Endothelial cell of umbilical vein (primary cell): ENCODE results near the gene CGB3.
"Not testable (repeated sequence)": the region's sequence is repeated elsewhere in the genome, so short reads cannot be mapped to it uniquely, and the experiment has no call there.

ENCODE experiments used
- EZH2 ChIP-seq: IDR thresholded peaks from 2 replicates; pipeline ENCODE4 v1.6.1; 2012; ENCODE audit warnings: borderline replicate concordance, low read depth, mild to moderate bottlenecking, moderate library complexity, low read length, inconsistent platforms; ENCODE audit not compliant: severe bottlenecking
- GATA2 ChIP-seq: IDR thresholded peaks from 2 replicates; pipeline ENCODE4 v1.7.0; 2011; ENCODE audit warnings: low read depth, mild to moderate bottlenecking, moderate library complexity, mixed read lengths, low read length; ENCODE audit not compliant: insufficient read length, insufficient read depth
- JUN ChIP-seq: IDR thresholded peaks from 2 replicates; pipeline ENCODE4 v1.6.1; 2011; ENCODE audit warnings: borderline replicate concordance, low read depth; ENCODE audit not compliant: insufficient read length, insufficient read depth
- POLR2A ChIP-seq: IDR thresholded peaks from 2 replicates; pipeline ENCODE4 v1.6.1; 2012; ENCODE audit warnings: low read depth, mild to moderate bottlenecking, control low read depth, low read length
- POLR2AphosphoS5 ChIP-seq: IDR thresholded peaks from 2 replicates; pipeline ENCODE4 v1.6.1; 2012; ENCODE audit warnings: low read depth, mild to moderate bottlenecking, control low read depth, low read length, moderate library complexity; ENCODE audit not compliant: insufficient read depth
- TF ChIP-seq, protein P1 (sequence below), 2 donors: IDR thresholded peaks; 1 replicate in 1 of 2; 2 replicates in 1 of 2; pipeline ENCODE4 v1.5.1; 2011; ENCODE audit warnings: low read length in 2 of 2, mild to moderate bottlenecking in 2 of 2, moderate library complexity in 2 of 2, control low read depth in 1 of 2, inconsistent platforms in 1 of 2, low read depth in 1 of 2; ENCODE audit not compliant: insufficient read depth in 1 of 2; ENCODE audit errors: extremely low read depth in 1 of 2

DNA sequence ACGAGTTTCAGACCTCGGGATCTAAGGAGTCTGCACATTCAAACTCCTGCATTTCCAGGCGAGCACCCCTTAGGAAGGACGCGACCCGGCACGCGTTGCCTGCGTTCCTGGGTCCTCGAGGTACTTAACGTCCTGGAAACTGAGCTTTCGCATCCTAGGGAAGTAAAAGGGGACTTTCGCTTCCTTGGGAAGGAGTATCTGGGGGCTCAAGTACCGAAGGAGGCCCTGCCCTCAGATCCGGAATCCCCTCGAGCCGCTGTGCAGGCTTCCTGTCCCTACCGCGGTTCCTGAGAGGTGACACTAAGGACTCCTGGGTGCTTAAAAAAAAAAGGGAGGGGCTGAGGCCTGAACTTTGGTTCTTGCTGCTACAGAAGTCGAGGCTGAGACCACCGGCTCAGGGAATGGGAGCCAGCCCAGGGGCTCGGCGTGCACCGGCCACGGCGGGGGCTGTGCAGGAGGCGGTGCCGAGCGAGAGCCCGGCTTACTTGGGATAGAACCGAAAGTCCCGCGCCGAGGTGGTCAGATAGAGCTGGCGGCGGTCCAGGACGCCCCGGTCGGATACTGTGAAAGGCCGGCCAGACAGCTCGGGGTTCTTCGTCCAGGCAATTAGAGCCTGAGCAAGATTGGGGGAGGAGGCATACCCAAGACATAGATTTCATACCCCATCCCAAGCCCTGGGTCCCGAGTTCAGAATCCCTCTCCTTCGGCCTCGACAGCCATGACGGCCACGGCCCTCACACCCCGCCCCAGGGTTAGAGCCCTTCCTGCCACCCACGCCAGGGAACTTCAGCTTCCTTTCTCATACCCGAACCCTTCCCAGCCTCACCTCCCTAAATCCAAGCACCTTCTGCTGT, 5.5 kb downstream of the CGB3 start:
- TF ChIP-seq EZH2, POLR2AphosphoS5, POLR2A, JUN, GATA2: not testable (repeated sequence)
- TF ChIP-seq, protein P1, sequence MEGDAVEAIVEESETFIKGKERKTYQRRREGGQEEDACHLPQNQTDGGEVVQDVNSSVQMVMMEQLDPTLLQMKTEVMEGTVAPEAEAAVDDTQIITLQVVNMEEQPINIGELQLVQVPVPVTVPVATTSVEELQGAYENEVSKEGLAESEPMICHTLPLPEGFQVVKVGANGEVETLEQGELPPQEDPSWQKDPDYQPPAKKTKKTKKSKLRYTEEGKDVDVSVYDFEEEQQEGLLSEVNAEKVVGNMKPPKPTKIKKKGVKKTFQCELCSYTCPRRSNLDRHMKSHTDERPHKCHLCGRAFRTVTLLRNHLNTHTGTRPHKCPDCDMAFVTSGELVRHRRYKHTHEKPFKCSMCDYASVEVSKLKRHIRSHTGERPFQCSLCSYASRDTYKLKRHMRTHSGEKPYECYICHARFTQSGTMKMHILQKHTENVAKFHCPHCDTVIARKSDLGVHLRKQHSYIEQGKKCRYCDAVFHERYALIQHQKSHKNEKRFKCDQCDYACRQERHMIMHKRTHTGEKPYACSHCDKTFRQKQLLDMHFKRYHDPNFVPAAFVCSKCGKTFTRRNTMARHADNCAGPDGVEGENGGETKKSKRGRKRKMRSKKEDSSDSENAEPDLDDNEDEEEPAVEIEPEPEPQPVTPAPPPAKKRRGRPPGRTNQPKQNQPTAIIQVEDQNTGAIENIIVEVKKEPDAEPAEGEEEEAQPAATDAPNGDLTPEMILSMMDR (IDR thresholded peaks at IDR 0.05; ENCODE audit: extremely low read depth in 1 of 2, insufficient read depth in 1 of 2, low read depth in 1 of 2, low read length in 2 of 2) = not testable (repeated sequence)
